GM10248 (cell line): ENCODE measurements around the gene PPP4R1.
"Not testable (repeated sequence)": the region's sequence is repeated elsewhere in the genome, so short reads cannot be mapped to it uniquely, and the experiment has no call there.

Experiments used
- CTCF ChIA-PET: fragments of 300-600 bp; sonication (Branson Sonifier 250); formaldehyde crosslinking; extraction: SDS; loops from one replicate; lab custom pipeline; 2021; ENCODE audit warnings: antibody characterized with exemption; lab: Yijun Ruan, JAX
- POLR2A ChIA-PET: fragments of 350-650 bp; sonication (Branson Sonifier 250); formaldehyde crosslinking; extraction: SDS; loops from one replicate; lab custom pipeline; 2020; ENCODE audit warnings: antibody characterized with exemption; lab: Yijun Ruan, JAX
- DNase-seq: peaks from one replicate; pipeline ENCODE4 v3.0.0; 2012; ENCODE audit errors: extremely low spot score
- CTCF ChIP-seq: IDR thresholded peaks from 2 replicates; pipeline ENCODE4 v1.5.1; 2012; ENCODE audit warnings: mild to moderate bottlenecking, low read depth; ENCODE audit errors: extremely low read depth, missing control alignments, control extremely low read depth

The PPP4R1 gene

GRCh38 chr18:9612215-9612830, 2.0 kb downstream of the PPP4R1 start:
- POLR2A ChIA-PET, result interaction anchor here (0.6 kb wide), 1 partner anchor 9 kb away, joined by 4 read pairs; no protein-coding TSS in a partner anchor

GRCh38 chr18:9609190-9609589, 5.2 kb downstream of the PPP4R1 start:
- POLR2A ChIA-PET, result no interaction called here
- TF ChIP-seq CTCF, result no peak
- CTCF ChIA-PET, result interaction anchor here (1.0 to 2.4 kb wide), 5 partner anchors 8 to 18 kb away, joined by 3 to 9 read pairs (median 3); no protein-coding TSS in a partner anchor
- DNase-seq, result no peak

More at GRCh38 chr18:9612215-9612830, 2.0 kb downstream of the PPP4R1 start:
- DNase-seq, result peak; percentile 39
- TF ChIP-seq CTCF, result peak; percentile 46
- CTCF ChIA-PET, result interaction anchor here (1.0 to 1.7 kb wide), 4 partner anchors 15 to 315 kb away, joined by 3 to 4 read pairs (median 4); no protein-coding TSS in a partner anchor

GRCh38 chr18:9608728-9609127, 5.6 kb downstream of the PPP4R1 start:
- DNase-seq, result no peak
- ChIA-PET CTCF (interaction anchor here (0.9 to 2.4 kb wide), 5 partner anchors 8 to 14 kb away, joined by 3 to 9 read pairs (median 3); no protein-coding TSS in a partner anchor), POLR2A (no interaction called here)
- no peak for TF ChIP-seq CTCF

- ChIA-PET CTCF (interaction anchor here (0.9 to 2.4 kb wide), 3 partner anchors 11 to 13 kb away, joined by 3 to 9 read pairs (median 3); no protein-coding TSS in a partner anchor), POLR2A (no interaction called here)
- DNase-seq, result no peak
- no peak for TF ChIP-seq CTCF
These were observed 6.1 kb downstream of the PPP4R1 start for GRCh38 chr18:9608298-9608697.

- CTCF ChIA-PET, DNase-seq, POLR2A ChIA-PET: not testable (repeated sequence)
These were observed 7.2 kb downstream of the PPP4R1 start for GRCh38 chr18:9607111-9607510.

- ChIA-PET POLR2A (no interaction called here), CTCF (no interaction called here)
- DNase-seq, result no peak
- no peak for TF ChIP-seq CTCF
These were observed 8.3 kb downstream of the PPP4R1 start for GRCh38 chr18:9606039-9606438.

- TF ChIP-seq CTCF, result no peak
- DNase-seq, result no peak
- ChIA-PET CTCF (interaction anchor here (1.3 kb wide), 1 partner anchor 9 kb away, joined by 3 read pairs; no protein-coding TSS in a partner anchor), POLR2A (no interaction called here)
These were observed 10.0 kb downstream of the PPP4R1 start for GRCh38 chr18:9604348-9604747.
